Stimulated activated CD4-positive, alpha-beta T cell treated with anti-CD3 and anti-CD28 coated beads, Interleukin-15, amount 100 ng/mL, for 48 hours (primary cell): Measurements from ENCODE around the gene CUBN.

Experiments used
- DNase-seq, 2 donors: peaks; one replicate each; pipeline ENCODE4 v3.0.0-alpha.2; 2020; ENCODE audit warnings: low read depth in 2 of 2

Gene CUBN

GRCh38 chr10:16952610-16953009 is 177.0 kb downstream of the CUBN start:
- DNase-seq = no peak

GRCh38 chr10:16952080-16952479 is 177.5 kb downstream of the CUBN start:
- no peak for DNase-seq

GRCh38 chr10:16950656-16951601 is 178.7 kb downstream of the CUBN start:
- no peak for DNase-seq

GRCh38 chr10:16949816-16950215 is 179.8 kb downstream of the CUBN start:
- no peak for DNase-seq

GRCh38 chr10:16948361-16948760 is 181.2 kb downstream of the CUBN start:
- no peak for DNase-seq

GRCh38 chr10:16947069-16947468 is 182.5 kb downstream of the CUBN start:
- no peak for DNase-seq

GRCh38 chr10:16945593-16945992 is 184.0 kb downstream of the CUBN start:
- no peak for DNase-seq

- DNase-seq = no peak
Measured at GRCh38 chr10:16944986-16945385, 184.6 kb downstream of the CUBN start.

- no peak for DNase-seq
Measured at GRCh38 chr10:16944402-16944801, 185.2 kb downstream of the CUBN start.

- DNase-seq = no peak
Measured at GRCh38 chr10:16943295-16944285, 186.0 kb downstream of the CUBN start.

GRCh38 chr10:16942381-16943078 is 187.1 kb downstream of the CUBN start:
- no peak for DNase-seq

GRCh38 chr10:16941870-16942269 is 187.7 kb downstream of the CUBN start:
- DNase-seq = no peak

GRCh38 chr10:16941067-16941466 is 188.5 kb downstream of the CUBN start:
- DNase-seq = no peak

GRCh38 chr10:16938952-16939351 is 190.7 kb downstream of the CUBN start:
- DNase-seq = no peak

GRCh38 chr10:16934461-16934860 is 195.2 kb downstream of the CUBN start:
- no peak for DNase-seq

- DNase-seq = no peak
Measured at GRCh38 chr10:16933783-16934182, 195.8 kb downstream of the CUBN start.

- DNase-seq = no peak
Measured at GRCh38 chr10:16931930-16932329, 197.7 kb downstream of the CUBN start.

- DNase-seq = no peak
Measured at GRCh38 chr10:16930540-16930939, 199.1 kb downstream of the CUBN start.

GRCh38 chr10:16929069-16929468 is 200.5 kb downstream of the CUBN start:
- no peak for DNase-seq

- no peak for DNase-seq
Measured at GRCh38 chr10:16927546-16927945, 202.1 kb downstream of the CUBN start.

GRCh38 chr10:16923726-16924125 is 205.9 kb downstream of the CUBN start:
- no peak for DNase-seq

GRCh38 chr10:16923309-16923708 is 206.3 kb downstream of the CUBN start:
- DNase-seq = no peak
